ENCODE results near the gene ERV3-1.
"Not testable (repeated sequence)": the region's sequence is repeated elsewhere in the genome, so short reads cannot be mapped to it uniquely, and the experiment has no call there.

The ERV3-1 gene

GRCh38 chr7:65036526-65036925 is 30.0 kb upstream of the ERV3-1 start:
- not testable (repeated sequence) for DNase-seq; H3K4me3 ChIP-seq (ENCODE audit: insufficient read depth, low read depth, low read length, poor library complexity, severe bottlenecking); H3K27ac ChIP-seq (ENCODE audit: insufficient read depth, low read length, poor library complexity, severe bottlenecking); H3K4me1 ChIP-seq (ENCODE audit: control insufficient read depth, insufficient read depth, low read length, poor library complexity, severe bottlenecking); H3K36me3 ChIP-seq (ENCODE audit: control insufficient read depth, insufficient read depth, low read length); H3K9me3 ChIP-seq (ENCODE audit: control insufficient read depth, low read length); H3K27me3 ChIP-seq (replicated peaks; ENCODE audit: control insufficient read depth, insufficient read depth, low read length, poor library complexity, severe bottlenecking)

DNA sequence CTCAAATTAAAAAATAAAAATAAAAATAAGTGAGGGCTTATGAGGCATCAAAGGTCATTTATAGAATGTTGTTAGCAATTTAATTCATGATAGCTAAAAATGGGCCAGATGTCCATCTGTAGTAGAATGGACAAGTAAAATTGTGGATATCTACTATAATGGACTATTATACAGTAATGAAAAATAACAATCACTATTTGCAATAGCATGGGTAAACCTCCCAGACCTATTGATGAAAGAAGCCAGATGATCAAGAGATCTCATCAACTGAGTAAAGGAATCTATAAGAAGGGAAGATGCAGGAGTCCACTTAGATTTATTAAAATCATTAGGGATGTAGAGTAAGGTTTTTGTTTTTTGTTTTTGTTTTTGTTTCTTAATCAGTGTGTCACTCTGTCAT is 29.0 kb upstream of the ERV3-1 start:
- not testable (repeated sequence) for H3K4me3 ChIP-seq (ENCODE audit: insufficient read depth, low read depth, low read length, poor library complexity, severe bottlenecking); H3K27ac ChIP-seq (ENCODE audit: insufficient read depth, low read length, poor library complexity, severe bottlenecking); H3K4me1 ChIP-seq (ENCODE audit: control insufficient read depth, insufficient read depth, low read length, poor library complexity, severe bottlenecking)

GRCh38 chr7:65034120-65034782 is 27.8 kb upstream of the ERV3-1 start:
- H3K4me3 ChIP-seq (ENCODE audit: insufficient read depth, low read depth, low read length, poor library complexity, severe bottlenecking); H3K36me3 ChIP-seq (ENCODE audit: control insufficient read depth, insufficient read depth, low read length); H3K27me3 ChIP-seq (replicated peaks; ENCODE audit: control insufficient read depth, insufficient read depth, low read length, poor library complexity, severe bottlenecking); H3K9me3 ChIP-seq (ENCODE audit: control insufficient read depth, low read length); H3K27ac ChIP-seq (ENCODE audit: insufficient read depth, low read length, poor library complexity, severe bottlenecking); H3K4me1 ChIP-seq (ENCODE audit: control insufficient read depth, insufficient read depth, low read length, poor library complexity, severe bottlenecking); DNase-seq: not testable (repeated sequence)

More for the DNA sequence above, 29.0 kb upstream of the ERV3-1 start:
- H3K36me3 ChIP-seq (ENCODE audit: control insufficient read depth, insufficient read depth, low read length); H3K9me3 ChIP-seq (ENCODE audit: control insufficient read depth, low read length); DNase-seq; H3K27me3 ChIP-seq (replicated peaks; ENCODE audit: control insufficient read depth, insufficient read depth, low read length, poor library complexity, severe bottlenecking): not testable (repeated sequence)

DNA sequence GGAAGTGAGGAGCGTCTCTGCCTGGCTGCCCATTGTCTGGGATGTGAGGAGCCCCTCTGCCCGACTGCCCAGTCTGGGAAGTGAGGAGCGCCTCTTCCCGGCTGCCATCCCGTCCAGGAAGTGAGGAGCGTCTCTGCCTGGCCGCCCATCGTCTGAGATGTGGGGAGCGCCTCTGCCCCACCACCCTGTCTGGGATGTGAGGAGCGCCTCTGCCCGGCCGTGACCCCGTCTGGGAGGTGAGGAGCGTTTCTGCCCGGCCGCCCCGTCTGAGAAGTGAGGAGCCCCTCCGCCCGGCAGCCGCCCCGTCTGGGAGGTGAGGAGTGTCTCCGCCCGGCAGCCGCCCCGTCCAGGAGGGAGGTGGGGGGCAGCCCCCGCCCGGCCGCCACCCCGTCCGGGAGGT is 26.9 kb upstream of the ERV3-1 start:
- not testable (repeated sequence) for H3K4me3 ChIP-seq (ENCODE audit: insufficient read depth, low read depth, low read length, poor library complexity, severe bottlenecking); H3K27me3 ChIP-seq (replicated peaks; ENCODE audit: control insufficient read depth, insufficient read depth, low read length, poor library complexity, severe bottlenecking); DNase-seq; H3K4me1 ChIP-seq (ENCODE audit: control insufficient read depth, insufficient read depth, low read length, poor library complexity, severe bottlenecking); H3K9me3 ChIP-seq (ENCODE audit: control insufficient read depth, low read length); H3K27ac ChIP-seq (ENCODE audit: insufficient read depth, low read length, poor library complexity, severe bottlenecking); H3K36me3 ChIP-seq (ENCODE audit: control insufficient read depth, insufficient read depth, low read length)

DNA sequence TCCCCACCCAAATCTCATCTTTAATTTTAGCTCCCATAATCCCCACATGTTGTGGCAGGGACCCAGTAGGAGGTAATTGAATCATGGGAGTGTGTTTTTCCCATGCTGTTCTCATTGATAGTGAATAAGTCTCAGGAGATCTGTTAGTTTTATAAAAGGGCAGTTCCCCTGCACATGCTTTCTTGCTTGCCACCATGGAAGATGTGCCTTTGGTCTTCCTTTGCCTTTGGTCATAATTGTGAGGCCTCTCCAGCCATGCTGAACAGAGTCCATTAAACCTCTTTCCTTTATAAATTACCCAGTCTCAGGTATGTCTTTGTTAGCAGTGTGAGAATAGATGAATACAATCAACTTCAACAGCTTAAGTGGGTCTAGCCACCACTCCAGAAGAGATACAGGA is 18.5 kb upstream of the ERV3-1 start:
- not testable (repeated sequence) for H3K27ac ChIP-seq (ENCODE audit: insufficient read depth, low read length, poor library complexity, severe bottlenecking)

DNA sequence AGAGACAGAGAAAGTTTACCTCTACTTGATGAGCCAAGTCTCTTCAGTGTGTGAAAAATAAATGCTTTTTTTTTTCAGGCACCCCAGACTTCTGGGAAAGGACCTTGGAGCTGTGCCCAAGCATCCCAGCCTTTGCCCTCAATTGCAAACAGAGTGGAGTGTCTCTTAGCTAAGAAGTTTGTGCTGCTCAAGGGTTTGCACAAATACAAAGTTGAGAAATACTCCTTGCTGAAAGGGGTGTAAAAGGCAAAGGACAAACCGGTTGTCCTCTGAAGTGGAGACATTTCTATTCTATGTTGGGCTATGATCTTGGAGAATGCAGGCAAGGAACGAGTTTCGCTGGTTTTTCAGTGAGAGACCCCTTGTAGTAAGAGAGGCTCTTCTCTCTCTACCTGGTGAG is 14.5 kb upstream of the ERV3-1 start:
- H3K4me3 ChIP-seq (ENCODE audit: insufficient read depth, low read depth, low read length, poor library complexity, severe bottlenecking); H3K27ac ChIP-seq (ENCODE audit: insufficient read depth, low read length, poor library complexity, severe bottlenecking); DNase-seq; H3K27me3 ChIP-seq (replicated peaks; ENCODE audit: control insufficient read depth, insufficient read depth, low read length, poor library complexity, severe bottlenecking); H3K9me3 ChIP-seq (ENCODE audit: control insufficient read depth, low read length); H3K36me3 ChIP-seq (ENCODE audit: control insufficient read depth, insufficient read depth, low read length); H3K4me1 ChIP-seq (ENCODE audit: control insufficient read depth, insufficient read depth, low read length, poor library complexity, severe bottlenecking): not testable (repeated sequence)

More for the DNA sequence above, 18.5 kb upstream of the ERV3-1 start:
- H3K36me3 ChIP-seq (ENCODE audit: control insufficient read depth, insufficient read depth, low read length); DNase-seq; H3K9me3 ChIP-seq (ENCODE audit: control insufficient read depth, low read length); H3K4me1 ChIP-seq (ENCODE audit: control insufficient read depth, insufficient read depth, low read length, poor library complexity, severe bottlenecking); H3K4me3 ChIP-seq (ENCODE audit: insufficient read depth, low read depth, low read length, poor library complexity, severe bottlenecking); H3K27me3 ChIP-seq (replicated peaks; ENCODE audit: control insufficient read depth, insufficient read depth, low read length, poor library complexity, severe bottlenecking): not testable (repeated sequence)

GRCh38 chr7:65009881-65010280 is 3.4 kb upstream of the ERV3-1 start:
- H3K27me3 ChIP-seq (replicated peaks; ENCODE audit: control insufficient read depth, insufficient read depth, low read length, poor library complexity, severe bottlenecking); H3K9me3 ChIP-seq (ENCODE audit: control insufficient read depth, low read length); H3K27ac ChIP-seq (ENCODE audit: insufficient read depth, low read length, poor library complexity, severe bottlenecking); H3K4me3 ChIP-seq (ENCODE audit: insufficient read depth, low read depth, low read length, poor library complexity, severe bottlenecking); H3K36me3 ChIP-seq (ENCODE audit: control insufficient read depth, insufficient read depth, low read length); DNase-seq: not testable (repeated sequence)
- peaks cover 10% of the 10 kb centered on the region for H3K4me1 ChIP-seq (ENCODE audit: control insufficient read depth, insufficient read depth, low read length, poor library complexity, severe bottlenecking)

- H3K27me3 ChIP-seq (replicated peaks; ENCODE audit: control insufficient read depth, insufficient read depth, low read length, poor library complexity, severe bottlenecking); H3K9me3 ChIP-seq (ENCODE audit: control insufficient read depth, low read length); DNase-seq; H3K36me3 ChIP-seq (ENCODE audit: control insufficient read depth, insufficient read depth, low read length); H3K4me3 ChIP-seq (ENCODE audit: insufficient read depth, low read depth, low read length, poor library complexity, severe bottlenecking); H3K27ac ChIP-seq (ENCODE audit: insufficient read depth, low read length, poor library complexity, severe bottlenecking): not testable (repeated sequence)
- peaks cover 10% of the 10 kb centered on the region for H3K4me1 ChIP-seq (ENCODE audit: control insufficient read depth, insufficient read depth, low read length, poor library complexity, severe bottlenecking)
These were observed 2.9 kb upstream of the ERV3-1 start for GRCh38 chr7:65009394-65009793.

GRCh38 chr7:65007036-65007435 is 549 bp upstream of the ERV3-1 start:
- H3K9me3 ChIP-seq (ENCODE audit: control insufficient read depth, low read length); H3K27me3 ChIP-seq (replicated peaks; ENCODE audit: control insufficient read depth, insufficient read depth, low read length, poor library complexity, severe bottlenecking); H3K36me3 ChIP-seq (ENCODE audit: control insufficient read depth, insufficient read depth, low read length); DNase-seq: not testable (repeated sequence)
- H3K27ac ChIP-seq (ENCODE audit: insufficient read depth, low read length, poor library complexity, severe bottlenecking): peak overlapping the region; percentile 70
- peaks cover 10% of the 10 kb centered on the region for H3K4me1 ChIP-seq (ENCODE audit: control insufficient read depth, insufficient read depth, low read length, poor library complexity, severe bottlenecking)
- peak overlapping the region; percentile 87 for H3K4me3 ChIP-seq (ENCODE audit: insufficient read depth, low read depth, low read length, poor library complexity, severe bottlenecking)

GRCh38 chr7:65004575-65004974 is 1.9 kb downstream of the ERV3-1 start:
- Histone ChIP-seq H3K27ac (ENCODE audit: insufficient read depth, low read length, poor library complexity, severe bottlenecking) (no peak overlapping the region), H3K4me3 (ENCODE audit: insufficient read depth, low read depth, low read length, poor library complexity, severe bottlenecking) (no peak overlapping the region), H3K36me3 (ENCODE audit: control insufficient read depth, insufficient read depth, low read length) (peaks cover 13% of the 10 kb centered on the region), H3K27me3 (replicated peaks; ENCODE audit: control insufficient read depth, insufficient read depth, low read length, poor library complexity, severe bottlenecking) (no peaks in the 10 kb centered on the region), H3K9me3 (ENCODE audit: control insufficient read depth, low read length) (no peaks in the 10 kb centered on the region), H3K4me1 (ENCODE audit: control insufficient read depth, insufficient read depth, low read length, poor library complexity, severe bottlenecking) (peaks cover 10% of the 10 kb centered on the region)
- DNase-seq: no peak
